HepG2 (cell line): ENCODE data around the gene NUP214. TPM values are rescaled to one million over a fixed set of nuclear protein-coding genes. Genes with fewer than 3 reads are reported as not detected.

ENCODE experiments used
- ATAC-seq: fragments of 200-7000 bp; cut with Tn5 transposase; 3 replicates; pipeline ENCODE4 v1.9.1; 2020; ENCODE audit warnings: mild to moderate bottlenecking, moderate library complexity
- BruUV-seq: library from RNA; stranded (reverse); fragments of 400-500 nt; replicated peaks from 2 replicates; lab custom pipeline; 2021; lab: Mats Ljungman, UMichigan
- CTCF ChIA-PET: fragments of 300-600 bp; formaldehyde crosslinking; extraction: SDS; loops from one replicate; lab custom pipeline; 2021; ENCODE audit warnings: low total read pairs, inconsistent platforms, low intra/inter-chr PET ratio; lab: Yijun Ruan, JAX
- POLR2A ChIA-PET: fragments of 350-600 bp; sonication (Branson Sonifier 250); formaldehyde crosslinking; loops from one replicate; lab custom pipeline; 2020; ENCODE audit warnings: antibody characterized with exemption, inconsistent platforms; lab: Yijun Ruan, JAX
- DNase-seq: peaks from one replicate; pipeline ENCODE4 v3.0.0-alpha.2; 2015; ENCODE audit warnings: low spot score
- FAIRE-seq: peaks from 3 replicates; lab custom pipeline; 2011; peaks lifted over from hg19 to GRCh38; lab: Jason Lieb, UNC
- H2AFZ ChIP-seq: one replicate; pipeline ENCODE4 v1.6.1; 2011; ENCODE audit warnings: low read length, inconsistent platforms
- H3K27ac ChIP-seq: fragments of 300-600 bp; 3 replicates; pipeline ENCODE4 v1.8.0; 2011; ENCODE audit warnings: mixed run types, mild to moderate bottlenecking, mixed read lengths, low read length, inconsistent platforms; ENCODE audit not compliant: insufficient read depth; ENCODE audit errors: extremely low read length
- H3K27me3 ChIP-seq, 2 experiments: fragments of 200-600 bp in 1 of 2; 2 replicates in 1 of 2; 3 replicates in 1 of 2; pipeline versions ENCODE4 v1.6.0 to v1.8.0; 2011; ENCODE audit warnings: low read length in 2 of 2, mild to moderate bottlenecking in 2 of 2, moderate library complexity in 2 of 2, inconsistent platforms in 1 of 2; ENCODE audit not compliant: insufficient read depth in 2 of 2, control insufficient read depth in 1 of 2
- H3K36me3 ChIP-seq, 2 experiments: fragments of 200-600 bp in 1 of 2; replicated peaks in 1 of 2; 2 replicates in 1 of 2; 3 replicates in 1 of 2; pipeline versions ENCODE4 v1.5.1 to v1.8.0; 2011; ENCODE audit warnings: low read length in 2 of 2, inconsistent platforms in 1 of 2; ENCODE audit not compliant: insufficient read depth in 2 of 2, control insufficient read depth in 1 of 2
- H3K4me1 ChIP-seq: 2 replicates; pipeline ENCODE4 v1.5.1; 2012; ENCODE audit warnings: low read length, inconsistent platforms; ENCODE audit not compliant: insufficient read depth
- H3K4me2 ChIP-seq: 2 replicates; pipeline ENCODE4 v1.6.0; 2011; ENCODE audit warnings: low read depth, low read length, inconsistent platforms
- H3K4me3 ChIP-seq, 3 experiments: fragments of 200-600 bp in 1 of 3; sonication (generic), shearing (Covaris generic) in 1 of 3; replicated peaks in 1 of 3; 2 replicates each; pipeline ENCODE4 v1.5.1; 2011 to 2016; ENCODE audit warnings: low read length in 3 of 3, inconsistent platforms in 2 of 3, low read depth in 2 of 3, mild to moderate bottlenecking in 2 of 3, control low read depth in 1 of 3, mixed read lengths in 1 of 3; ENCODE audit not compliant: insufficient read depth in 1 of 3
- H3K79me2 ChIP-seq: one replicate; pipeline ENCODE4 v1.6.1; 2011; ENCODE audit warnings: low read length, inconsistent platforms; ENCODE audit not compliant: insufficient read depth
- H3K9ac ChIP-seq: 2 replicates; pipeline ENCODE4 v1.6.0; 2011; ENCODE audit warnings: mild to moderate bottlenecking, low read depth, low read length, inconsistent platforms; ENCODE audit not compliant: insufficient read depth
- H3K9me3 ChIP-seq: 2 replicates; pipeline ENCODE4 v1.5.1; 2012; ENCODE audit warnings: mild to moderate bottlenecking, low read length
- H4K20me1 ChIP-seq: 2 replicates; pipeline ENCODE4 v1.6.0; 2011; ENCODE audit warnings: inconsistent platforms, mild to moderate bottlenecking, low read length, moderate library complexity; ENCODE audit not compliant: insufficient read depth
- ARNTL ChIP-seq: sonication (generic); formaldehyde crosslinking; IDR thresholded peaks from 2 replicates; pipeline ENCODE4 v1.4.0; 2020; ENCODE audit warnings: mild to moderate bottlenecking, missing genetic modification reagents
- BCL6 ChIP-seq: IDR thresholded peaks from 2 replicates; pipeline ENCODE4 v1.6.1; 2016; ENCODE audit warnings: missing genetic modification reagents, missing compliant biosample characterization
- BHLHE40 ChIP-seq: IDR thresholded peaks from 2 replicates; pipeline ENCODE4 v1.6.1; 2011; ENCODE audit warnings: low read length, improper control_type of control experiment
- CREB1 ChIP-seq, 2 experiments: fragments of 450-650 bp in 1 of 2; IDR thresholded peaks; 2 replicates each; pipeline ENCODE4 v1.6.1; 2016 to 2017; ENCODE audit warnings: control low read depth in 1 of 2, mild to moderate bottlenecking in 1 of 2, missing compliant biosample characterization in 1 of 2, missing genetic modification characterization in 1 of 2
- DMAP1 ChIP-seq: IDR thresholded peaks from 2 replicates; pipeline ENCODE4 v1.6.1; 2016
- EED ChIP-seq: sonication (generic); formaldehyde crosslinking; IDR thresholded peaks from 2 replicates; pipeline ENCODE4 v1.5.0; 2020; ENCODE audit warnings: mild to moderate bottlenecking, missing genetic modification reagents
- HOXA5 ChIP-seq: sonication (generic); formaldehyde crosslinking; IDR thresholded peaks from 2 replicates; pipeline ENCODE4 v1.4.0; 2020; ENCODE audit warnings: missing genetic modification reagents
- LCORL ChIP-seq, 2 experiments: fragments of 450-650 bp in 1 of 2; sonication (generic) in 1 of 2; formaldehyde crosslinking in 1 of 2; IDR thresholded peaks; 2 replicates each; pipeline versions ENCODE4 v1.5.0 to v1.6.1; 2017 to 2020; ENCODE audit warnings: antibody characterized with exemption in 1 of 2, missing genetic modification reagents in 1 of 2
- NCOA2 ChIP-seq: sonication (generic); formaldehyde crosslinking; IDR thresholded peaks from 2 replicates; pipeline ENCODE4 v1.8.0; 2022; ENCODE audit warnings: inconsistent platforms
- ZBTB2 ChIP-seq: sonication (generic); formaldehyde crosslinking; IDR thresholded peaks from 2 replicates; pipeline ENCODE4 v1.8.0; 2022; ENCODE audit warnings: low read depth, missing genetic modification reagents
- ZBTB7A ChIP-seq: sonication (generic); formaldehyde crosslinking; IDR thresholded peaks from 2 replicates; pipeline ENCODE4 v1.8.0; 2022; ENCODE audit warnings: mild to moderate bottlenecking, missing genetic modification reagents
- ZFP90 ChIP-seq: sonication (generic); formaldehyde crosslinking; IDR thresholded peaks from 2 replicates; pipeline ENCODE4 v1.8.0; 2022; ENCODE audit warnings: missing genetic modification reagents, mild to moderate bottlenecking, inconsistent platforms, borderline replicate concordance
- ZNF263 ChIP-seq: sonication (generic); formaldehyde crosslinking; IDR thresholded peaks from 2 replicates; pipeline ENCODE4 v1.4.0; 2020; ENCODE audit warnings: missing genetic modification reagents
- ZNF704 ChIP-seq: sonication (generic); formaldehyde crosslinking; IDR thresholded peaks from 2 replicates; pipeline ENCODE4 v1.8.1; 2023; ENCODE audit warnings: mild to moderate bottlenecking, inconsistent platforms, moderate library complexity, missing genetic modification reagents, borderline replicate concordance
- ZNF761 ChIP-seq: sonication (generic); formaldehyde crosslinking; conservative IDR thresholded peaks from 2 replicates; pipeline ENCODE4 v1.4.0; 2020; ENCODE audit warnings: mild to moderate bottlenecking, missing genetic modification reagents
- ZNF770 ChIP-seq: sonication (generic); formaldehyde crosslinking; IDR thresholded peaks from 2 replicates; pipeline ENCODE4 v1.5.0; 2020; ENCODE audit warnings: mild to moderate bottlenecking, missing genetic modification reagents
- WGBS: methylation state at CpG from one replicate; pipeline ENCODE4 v1.1.6; 2017; ENCODE audit warnings: low lambda C conversion rate; 5-methylcytosine and 5-hydroxymethylcytosine counted together
- in situ Hi-C: cut with HindIII; loops from 2 replicates; pipeline ENCODE4 v1.10.0; 2017; ENCODE audit warnings: low pct_unique_long_range_greater_than_20kb; ENCODE audit not compliant: extremely low pct_ligation_motif_present
- intact Hi-C: fragments of 100-400 bp; cut with micrococcal nuclease; formaldehyde crosslinking; loops from one replicate; pipeline ENCODE4 v1.10.0; 2022; ENCODE audit not compliant: unreplicated experiment
- polyA plus RNA-seq, 8 experiments: library from polyadenylated mRNA; depleted of rRNA in 3 of 8; stranded (reverse) in 7 of 8; unstranded in 1 of 8; fragments of >200 nt; fragmentation: Illumina TruSeq in 4 of 8; extraction: Trizol in 4 of 8; gene quantifications; 2 replicates each; pipeline versions ENCODE4 v1.2.1 to v1.2.3, GENCODE V29; 2011 to 2016; ENCODE audit warnings: low read depth in 4 of 8, missing spikeins in 1 of 8, mixed read lengths in 1 of 8; ENCODE audit not compliant: insufficient read depth in 1 of 8
- total RNA-seq, 5 experiments: library from RNA; depleted of rRNA; stranded (reverse); fragments of >200 nt; fragmentation: Illumina TruSeq; extraction: Trizol; gene quantifications; 2 replicates each; pipeline ENCODE4 v1.2.3, GENCODE V29; 2016; ENCODE audit warnings: low read depth in 1 of 5

The NUP214 gene
- total and polyA plus RNA-seq, 2 of the 13 experiments (the other 11 are each of a cell fraction or from before 2014, with no cell fraction given): 8.4 to 16.0 TPM

- ATAC-seq (peak; percentile 52), FAIRE-seq (no peak), DNase-seq (no peak)
- Histone ChIP-seq H3K36me3 (no peaks in the 10 kb centered on the region), H3K4me2 (peak overlapping the region; percentile 43), H3K27me3 (peaks cover 2 to 19% of the 10 kb centered on the region in 2 experiments; a peak in 3 of 5 replicates), H3K9me3 (no peaks in the 10 kb centered on the region), H3K4me3 (peak overlapping the region in 1 of 3 experiments; percentile 2; a peak in 1 of 6 replicates), H2AFZ (no peak overlapping the region), H4K20me1 (no peaks in the 10 kb centered on the region), H3K27ac (no peak overlapping the region), H3K4me1 (peaks cover 59% of the 10 kb centered on the region), H3K79me2 (no peaks in the 10 kb centered on the region), H3K9ac (no peak overlapping the region)
- BruUV-seq: no TSS peak
- POLR2A ChIA-PET: no interaction called here
- TF ChIP-seq HOXA5 (CRISPR knock-in tag) (no peak), EED (CRISPR knock-in tag) (peak; percentile 69; the same call in 1 of the 2 replicates), ZNF761 (no peak), NCOA2 (CRISPR knock-in tag) (no peak), ZBTB7A (CRISPR knock-in tag) (0 out of 2 replicates have a peak, but pooled peaks have one; percentile 1), ZBTB2 (CRISPR knock-in tag) (no peak), ZNF770 (CRISPR knock-in tag) (peak; percentile 76), ARNTL (0 out of 2 replicates have a peak, but pooled peaks have one; percentile 4), BCL6 (CRISPR knock-in tag) (peak; percentile 7; the same call in 1 of the 2 replicates), BHLHE40 (peak; percentile 85), ZFP90 (0 out of 2 replicates have a peak, but pooled peaks have one; percentile 37), DMAP1 (CRISPR knock-in tag) (no peak), CREB1 (IDR thresholded peaks at IDR 0.05) (0 out of 2 replicates have a peak, but pooled peaks have one; percentile 6), CREB1 (CRISPR knock-in tag; IDR thresholded peaks at IDR 0.05) (no peak), LCORL (IDR thresholded peaks at IDR 0.05) (no peak), LCORL (CRISPR knock-in tag; IDR thresholded peaks at IDR 0.05) (no peak), ZNF704 (CRISPR knock-in tag) (no peak), ZNF263 (CRISPR knock-in tag) (peak; percentile 82)
- in situ Hi-C loops (no loop called here), intact Hi-C loops (no loop called here)
- 29% methylated on average over 11 of the region's 26 CpGs for WGBS
- CTCF ChIA-PET: no interaction called here
These were observed 141.2 kb downstream of the NUP214 start for GRCh38 chr9:131266266-131267229.
